GM18868 (cell line): ENCODE measurements around the gene CUEDC1.
"Not testable (repeated sequence)": the region's sequence is repeated elsewhere in the genome, so short reads cannot be mapped to it uniquely, and the experiment has no call there.

Source experiments
- ATAC-seq: cut with Tn5 transposase; IDR thresholded peaks from one replicate; pipeline ENCODE4 v1.9.1; 2021; ENCODE audit warnings: mild to moderate bottlenecking, moderate library complexity; ENCODE audit not compliant: unreplicated experiment

The CUEDC1 gene

GRCh38 chr17:57940653-57941329, 14.4 kb downstream of the CUEDC1 start:
- peak; percentile 41 for ATAC-seq

- ATAC-seq: no peak
Measured at GRCh38 chr17:57940231-57940630, 15.0 kb downstream of the CUEDC1 start.

- ATAC-seq: peak; percentile 59
Measured at GRCh38 chr17:57939797-57940196, 15.4 kb downstream of the CUEDC1 start.

GRCh38 chr17:57938061-57938502, 17.1 kb downstream of the CUEDC1 start:
- ATAC-seq: no peak

- no peak for ATAC-seq
Measured at GRCh38 chr17:57937492-57937891, 17.7 kb downstream of the CUEDC1 start.

- ATAC-seq: no peak
Measured at GRCh38 chr17:57935833-57936807, 19.1 kb downstream of the CUEDC1 start.

- ATAC-seq: no peak
Measured at GRCh38 chr17:57931488-57932137, 23.6 kb downstream of the CUEDC1 start.

GRCh38 chr17:57930239-57930638, 25.0 kb downstream of the CUEDC1 start:
- no peak for ATAC-seq

- ATAC-seq: no peak
Measured at GRCh38 chr17:57929386-57929785, 25.8 kb downstream of the CUEDC1 start.

GRCh38 chr17:57928928-57929327, 26.3 kb downstream of the CUEDC1 start:
- no peak for ATAC-seq

- no peak for ATAC-seq
Measured at GRCh38 chr17:57927048-57927723, 28.0 kb downstream of the CUEDC1 start.

GRCh38 chr17:57926723-57927047, 28.5 kb downstream of the CUEDC1 start:
- ATAC-seq: no peak

- ATAC-seq: no peak
Measured at GRCh38 chr17:57925361-57925990, 29.7 kb downstream of the CUEDC1 start.

GRCh38 chr17:57924677-57925076, 30.5 kb downstream of the CUEDC1 start:
- ATAC-seq: no peak

GRCh38 chr17:57923182-57923872, 31.9 kb downstream of the CUEDC1 start:
- ATAC-seq: no peak

- not testable (repeated sequence) for ATAC-seq
Measured at GRCh38 chr17:57922745-57923144, 32.5 kb downstream of the CUEDC1 start.

- ATAC-seq: no peak
Measured at GRCh38 chr17:57920916-57921703, 34.1 kb downstream of the CUEDC1 start.

- no peak for ATAC-seq
Measured at GRCh38 chr17:57919918-57920317, 35.3 kb downstream of the CUEDC1 start.
